ENCODE data around the gene JMJD4. TPM values are rescaled to one million over a fixed set of nuclear protein-coding genes. Genes with fewer than 3 reads are reported as not detected.
A peak's percentile ranks its signal among the peaks of the same experiment; 100 is the strongest.

The JMJD4 gene
- polyA plus RNA-seq, 10 donors, result 11.8 to 19.9 (median 16.4) TPM

DNA sequence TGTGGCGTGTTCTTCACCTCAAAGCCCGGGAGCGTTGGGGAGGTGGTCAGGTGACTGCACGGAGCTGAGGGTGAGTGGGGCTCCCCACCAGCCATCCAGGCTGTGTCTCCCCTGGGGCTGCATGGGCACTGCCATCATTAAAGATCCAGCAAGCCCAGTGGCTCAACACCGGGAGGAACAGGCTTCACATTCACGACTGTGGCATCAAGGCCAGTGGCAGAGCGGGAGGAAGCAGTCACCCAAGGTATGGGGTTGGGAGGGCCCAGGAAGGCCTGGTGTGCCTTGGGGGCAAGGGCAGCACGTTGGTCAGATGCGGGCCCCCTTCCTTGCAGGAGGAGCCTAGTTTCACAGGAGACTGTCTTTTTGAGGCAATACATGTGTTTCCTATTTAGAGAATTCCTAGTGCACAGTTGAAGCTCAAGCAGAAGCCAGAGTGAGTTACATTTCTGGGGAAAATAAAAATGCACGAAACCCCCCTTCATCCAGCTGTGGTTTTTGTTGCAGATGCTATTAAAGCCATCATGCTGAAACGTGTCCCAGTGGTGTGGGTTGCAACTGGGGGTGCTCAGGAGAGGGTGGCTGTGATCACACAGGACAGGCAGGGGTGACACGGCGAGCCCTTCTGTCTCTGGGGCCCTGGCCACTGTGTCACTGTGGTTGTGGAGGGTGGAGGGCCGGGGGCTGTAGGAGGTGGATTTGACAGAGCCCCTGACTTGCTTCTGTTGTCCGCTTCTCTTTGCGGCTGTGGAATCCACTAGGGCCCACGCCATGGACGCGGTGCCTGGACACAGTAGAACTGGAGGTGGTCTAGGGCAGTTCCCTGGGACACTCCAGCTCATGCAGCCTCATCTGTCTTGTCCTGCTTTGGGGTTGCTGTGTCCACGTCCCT, 34.2 kb upstream of the JMJD4 start:
- peak in 1 of 3 donors; percentile 35 for DNase-seq

DNA sequence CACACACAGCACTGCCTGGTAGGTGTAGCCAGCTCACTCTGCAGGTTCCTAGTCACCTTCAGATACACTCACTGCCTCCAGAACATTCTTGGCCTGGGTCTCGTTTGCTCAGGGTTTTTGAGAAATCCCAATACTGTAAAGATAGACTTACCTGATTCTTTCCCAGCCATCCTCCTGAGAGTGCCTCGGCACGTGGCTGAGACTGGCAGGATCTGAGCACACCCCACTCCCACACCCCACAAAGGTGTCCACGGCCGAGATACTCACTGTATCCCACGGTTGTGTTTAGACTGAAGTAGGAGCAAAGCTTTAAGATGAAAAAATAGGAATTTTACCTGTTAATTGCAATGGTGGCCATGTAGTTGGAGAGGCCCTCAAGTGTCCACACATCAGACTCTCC, 33.5 kb upstream of the JMJD4 start:
- no peak for DNase-seq

DNA sequence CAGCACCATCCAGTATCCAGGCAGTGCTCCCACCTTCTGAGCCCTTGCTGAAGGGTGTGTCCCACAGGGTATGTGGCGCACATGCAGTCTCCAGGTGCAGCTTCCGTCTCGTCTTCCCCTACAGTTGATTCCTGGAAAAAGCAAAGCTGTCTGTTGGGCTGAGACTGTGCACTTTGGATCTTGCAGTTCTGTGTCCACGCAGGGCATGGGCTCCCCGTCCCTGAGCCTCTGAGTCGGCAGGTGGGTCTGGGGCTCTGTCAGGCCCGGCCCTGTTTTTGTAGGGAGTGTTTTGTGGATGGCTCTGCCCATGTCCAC, 33.0 kb upstream of the JMJD4 start:
- no peak for DNase-seq

DNA sequence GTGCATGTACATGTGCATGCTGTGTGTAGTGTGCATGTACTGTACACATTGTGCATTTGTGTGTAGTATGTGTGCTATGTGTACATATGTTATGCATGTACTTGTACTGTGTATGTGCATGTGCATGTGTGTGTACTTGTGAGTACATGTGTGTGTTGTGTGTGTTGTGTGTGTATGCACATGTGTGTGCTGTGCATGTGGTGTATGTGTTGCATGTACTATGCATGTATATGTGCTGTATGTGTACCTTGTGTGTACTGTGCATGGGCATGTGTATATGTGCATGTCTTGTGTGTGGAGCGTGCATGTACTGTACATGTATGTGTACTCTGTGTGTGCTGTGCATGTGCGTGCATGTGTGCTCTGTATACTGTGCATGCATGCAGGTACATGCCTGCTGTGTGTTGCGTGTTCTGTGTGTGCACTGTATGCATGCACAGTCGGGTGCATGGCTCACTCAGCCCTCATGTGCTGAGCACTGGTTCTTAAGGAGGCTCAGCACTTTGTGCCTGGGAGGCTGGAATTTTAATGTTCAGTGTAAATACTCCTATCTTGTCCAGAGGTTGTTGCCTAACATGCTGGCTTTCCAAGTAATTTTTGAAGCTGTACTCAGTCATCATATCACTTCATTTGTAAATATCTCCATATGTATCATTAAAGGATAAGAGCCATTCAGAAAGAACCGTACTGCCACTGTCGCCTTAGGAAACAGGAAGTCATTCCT, 32.5 kb upstream of the JMJD4 start:
- DNase-seq, result no peak

DNA sequence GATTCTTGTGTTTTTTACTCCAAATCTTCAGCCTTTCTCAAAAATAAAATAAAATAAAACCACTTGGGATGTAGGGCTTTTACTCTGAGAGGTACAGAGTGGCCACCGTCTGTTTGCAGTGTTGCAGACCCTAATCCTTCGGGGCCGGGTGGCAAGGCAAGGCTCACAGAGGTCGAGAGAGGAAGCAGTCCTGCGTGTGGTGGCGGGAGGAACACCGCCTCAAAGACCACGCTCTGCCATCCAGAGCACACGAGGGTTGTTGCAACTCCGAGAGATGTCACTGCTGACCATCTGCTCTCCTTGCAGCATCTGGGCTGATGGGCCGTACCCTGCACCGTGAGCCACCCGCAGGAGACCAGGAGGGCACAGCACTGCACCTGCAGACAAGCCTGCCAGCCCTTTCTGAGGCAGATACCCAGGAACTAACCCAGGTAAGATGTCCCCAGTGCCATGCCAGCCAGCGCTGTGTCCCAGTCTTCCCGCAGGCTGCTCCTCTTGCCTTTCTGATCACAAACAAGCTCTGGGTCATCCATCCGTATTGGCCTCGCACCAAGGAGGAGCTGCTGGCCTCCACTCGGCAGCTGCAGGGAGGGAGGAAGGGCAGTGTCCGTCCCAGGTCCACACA, 31.7 kb upstream of the JMJD4 start:
- DNase-seq, result peak in 1 of 3 donors; percentile 42

DNA sequence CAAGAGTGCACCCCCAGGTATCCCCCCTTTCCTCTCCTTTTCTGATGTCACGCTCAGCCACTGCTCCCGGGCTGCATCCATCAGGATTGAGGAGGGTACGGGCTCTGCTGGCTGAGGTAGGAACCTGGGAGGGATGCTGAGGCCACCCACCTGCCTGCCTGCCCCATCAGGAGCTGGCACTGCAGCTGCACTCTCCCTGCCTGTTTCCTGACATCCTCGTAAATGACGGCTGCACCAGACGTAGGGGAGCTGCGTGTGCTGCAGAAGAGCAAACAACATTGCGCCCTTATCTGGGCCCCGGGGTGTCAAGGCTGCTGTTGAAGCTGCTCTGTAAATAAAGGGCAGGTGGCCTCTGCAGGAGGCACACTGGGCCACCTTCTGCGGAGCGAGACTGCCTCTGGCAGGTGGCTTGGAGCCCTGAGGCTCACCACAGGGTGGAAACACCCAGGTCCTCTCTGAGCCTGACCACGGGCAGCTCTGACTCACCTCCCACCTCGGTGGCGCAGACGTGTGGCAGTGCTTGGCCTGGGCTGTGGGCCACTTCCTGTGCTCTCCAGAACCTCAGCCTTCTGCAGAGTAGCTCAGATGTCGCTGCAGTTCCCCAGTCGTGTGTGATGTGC, 31.0 kb upstream of the JMJD4 start:
- DNase-seq, result no peak

DNA sequence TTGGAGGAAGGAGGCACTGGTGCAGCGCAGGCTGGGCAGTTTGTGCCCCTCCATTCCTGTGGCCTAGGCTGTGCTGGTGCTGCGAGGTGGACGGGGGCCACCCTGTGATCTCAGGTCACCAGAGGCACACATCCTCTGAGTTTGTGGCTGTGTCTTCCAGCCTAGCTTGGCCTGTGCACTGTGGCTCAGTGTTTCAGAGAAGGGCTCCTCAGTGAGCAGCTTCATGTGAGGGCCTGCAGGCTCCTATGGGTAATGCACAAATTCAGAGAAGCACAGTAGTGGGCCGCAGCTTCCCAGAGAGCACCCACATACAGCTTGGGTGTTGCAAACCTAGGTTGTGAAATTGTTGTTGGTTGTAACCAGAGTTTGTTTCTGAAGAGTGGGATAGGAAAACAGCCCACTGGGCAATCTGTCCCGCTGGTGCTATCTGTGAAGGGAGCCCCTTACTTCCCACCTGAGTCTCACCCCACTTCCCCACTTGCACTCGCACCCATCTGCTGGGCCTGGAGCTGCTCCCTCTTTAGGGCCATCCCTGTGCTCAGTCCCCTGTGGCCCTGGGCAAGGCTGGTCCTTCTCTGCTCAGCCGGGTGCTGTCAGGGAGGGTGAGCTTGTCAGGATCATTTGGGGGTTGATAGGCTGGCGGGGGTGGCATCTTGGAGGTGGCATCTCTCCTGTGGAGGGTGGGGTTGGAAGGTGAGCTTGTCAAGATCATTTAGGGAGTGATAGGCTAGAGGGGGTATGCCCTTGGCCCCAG, 30.3 kb upstream of the JMJD4 start:
- DNase-seq, result no peak

DNA sequence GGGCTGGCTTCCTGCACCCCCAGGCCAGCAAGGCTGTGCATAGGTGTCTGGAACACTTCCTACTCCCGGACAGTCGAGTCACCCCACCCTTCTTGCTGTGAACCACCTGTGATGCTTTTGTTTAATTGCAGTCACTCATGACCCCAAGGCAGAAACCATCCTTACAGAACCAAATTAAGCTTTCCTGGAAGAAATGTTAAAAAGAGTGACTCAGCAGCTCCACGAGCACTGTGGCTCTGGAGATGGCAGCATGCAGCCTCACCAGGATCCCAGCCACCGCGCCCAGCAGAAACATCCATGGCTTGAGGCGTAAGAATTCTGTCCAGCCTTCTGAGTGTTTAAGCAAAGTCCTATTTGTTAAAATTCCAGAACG, 28.9 kb upstream of the JMJD4 start:
- DNase-seq, result no peak

DNA sequence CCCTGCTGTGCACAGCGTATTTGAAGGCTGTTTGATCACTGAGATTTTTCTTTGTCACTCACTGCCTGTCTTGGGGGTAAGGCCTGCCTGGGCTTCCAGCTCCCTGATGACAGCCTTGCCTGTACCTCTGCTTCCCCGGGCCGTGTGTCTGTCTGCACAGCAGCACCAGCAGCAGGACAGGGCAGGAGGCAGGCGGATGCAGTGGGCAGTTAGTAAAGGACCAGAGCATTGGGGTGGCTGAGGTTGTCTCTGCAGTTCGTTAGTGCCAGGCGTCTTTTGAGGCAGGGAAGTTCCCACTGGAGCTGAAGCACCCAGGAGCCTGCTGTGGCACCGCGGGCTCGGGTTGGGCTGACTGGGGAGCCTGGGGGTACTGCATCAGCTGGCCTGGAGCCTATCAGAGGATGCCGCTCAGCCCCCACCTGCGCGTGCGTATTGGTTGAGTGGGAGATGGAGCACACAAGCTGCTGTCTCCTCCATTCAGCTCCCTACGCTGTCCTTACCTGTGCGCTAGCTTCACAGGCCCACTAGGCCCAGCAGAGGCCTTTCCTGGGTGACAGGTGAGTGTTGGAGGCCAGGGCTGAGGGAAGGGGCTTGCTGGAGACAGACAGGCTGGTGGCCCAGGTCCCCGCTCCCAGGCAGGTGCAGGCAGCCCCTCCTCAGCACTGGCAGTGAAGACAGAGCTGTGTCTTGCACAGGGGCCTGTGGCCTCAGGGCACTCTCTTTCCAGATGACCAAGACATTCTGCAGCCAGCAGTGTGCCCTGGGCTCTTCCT, 28.3 kb upstream of the JMJD4 start:
- DNase-seq, result no peak

DNA sequence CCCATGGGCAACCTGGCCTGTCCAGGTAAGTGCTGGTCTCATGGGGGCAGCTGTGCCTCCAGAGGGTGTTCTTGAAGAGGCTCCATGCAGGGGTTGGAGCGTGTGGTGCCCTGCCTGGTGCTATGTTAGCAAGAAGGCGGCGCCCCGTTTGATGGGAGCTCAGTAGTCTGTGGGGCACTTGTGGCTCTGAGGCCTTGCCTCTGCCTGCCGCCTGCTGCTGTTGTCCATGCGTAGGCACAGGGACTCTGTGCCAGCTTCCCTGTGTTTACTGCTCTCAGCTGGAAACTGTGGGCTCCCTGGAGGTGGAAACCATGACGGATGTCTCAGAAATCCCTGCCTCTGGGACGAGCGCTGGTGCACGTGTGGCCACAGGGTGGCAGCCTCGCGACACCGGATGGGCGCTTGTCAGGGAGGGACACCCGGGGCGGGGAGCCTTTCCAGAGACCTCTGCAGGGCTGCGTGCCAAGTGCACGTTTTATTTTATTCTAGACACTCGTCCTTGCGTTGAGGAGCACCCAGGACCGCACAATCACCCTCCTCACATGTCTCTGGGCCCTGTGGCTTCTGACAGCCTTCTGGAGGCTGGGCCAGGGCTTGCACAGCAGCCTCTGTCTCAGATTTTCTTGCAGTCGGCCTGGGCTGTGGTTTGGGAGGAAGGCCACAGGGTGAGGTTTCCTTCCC, 27.3 kb upstream of the JMJD4 start:
- DNase-seq, result peak; percentile 80 to 91 (median 86)

DNA sequence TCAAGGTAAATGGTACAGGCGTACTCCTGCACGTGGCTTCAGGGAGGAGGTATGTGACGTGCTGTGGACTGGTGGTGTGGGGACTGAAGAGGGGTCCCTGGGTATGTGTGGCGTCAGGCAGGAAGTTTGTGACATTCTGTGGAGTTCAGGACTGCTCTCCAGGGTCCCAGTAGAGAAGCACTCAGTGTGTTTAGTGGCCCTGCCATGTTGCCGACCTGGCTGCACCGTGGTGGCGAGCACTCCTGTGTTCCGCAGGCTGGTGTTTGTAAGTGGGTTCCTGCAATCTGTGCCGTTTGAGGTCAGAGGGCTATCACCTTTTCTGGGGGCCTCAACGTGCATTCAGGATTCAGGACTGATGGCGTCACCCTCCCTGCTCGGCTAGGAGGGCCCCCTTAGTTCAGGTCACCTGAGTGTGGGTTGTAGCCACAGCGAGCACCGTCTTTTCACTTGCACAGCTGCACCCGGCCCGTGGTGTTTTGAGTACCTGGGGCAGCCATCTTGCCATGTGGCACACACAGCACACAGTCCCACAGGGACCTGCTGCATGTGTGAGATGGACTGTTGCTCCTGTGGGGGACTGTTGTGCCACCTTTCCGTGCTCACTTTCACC, 26.6 kb upstream of the JMJD4 start:
- no peak for DNase-seq

DNA sequence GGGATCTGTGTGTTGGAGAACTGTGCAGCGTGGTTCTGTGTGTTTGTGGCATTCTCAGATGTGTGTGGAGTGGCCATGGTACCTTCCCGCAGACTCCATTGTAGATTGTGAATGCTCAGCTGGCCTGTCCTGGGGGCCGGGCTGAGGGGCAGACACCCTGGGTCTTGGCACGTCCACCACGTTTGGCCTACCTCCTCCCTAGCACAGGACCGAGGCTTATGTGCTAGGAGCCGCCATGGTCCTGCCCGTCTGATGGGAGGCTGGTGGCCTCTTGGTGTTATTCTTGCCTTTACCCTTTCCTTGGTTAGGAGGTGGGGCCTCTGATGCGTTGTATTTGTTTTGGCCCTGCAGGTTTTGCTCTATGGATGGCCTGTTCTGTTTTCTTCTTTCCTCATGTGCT, 25.3 kb upstream of the JMJD4 start:
- DNase-seq, result no peak

DNA sequence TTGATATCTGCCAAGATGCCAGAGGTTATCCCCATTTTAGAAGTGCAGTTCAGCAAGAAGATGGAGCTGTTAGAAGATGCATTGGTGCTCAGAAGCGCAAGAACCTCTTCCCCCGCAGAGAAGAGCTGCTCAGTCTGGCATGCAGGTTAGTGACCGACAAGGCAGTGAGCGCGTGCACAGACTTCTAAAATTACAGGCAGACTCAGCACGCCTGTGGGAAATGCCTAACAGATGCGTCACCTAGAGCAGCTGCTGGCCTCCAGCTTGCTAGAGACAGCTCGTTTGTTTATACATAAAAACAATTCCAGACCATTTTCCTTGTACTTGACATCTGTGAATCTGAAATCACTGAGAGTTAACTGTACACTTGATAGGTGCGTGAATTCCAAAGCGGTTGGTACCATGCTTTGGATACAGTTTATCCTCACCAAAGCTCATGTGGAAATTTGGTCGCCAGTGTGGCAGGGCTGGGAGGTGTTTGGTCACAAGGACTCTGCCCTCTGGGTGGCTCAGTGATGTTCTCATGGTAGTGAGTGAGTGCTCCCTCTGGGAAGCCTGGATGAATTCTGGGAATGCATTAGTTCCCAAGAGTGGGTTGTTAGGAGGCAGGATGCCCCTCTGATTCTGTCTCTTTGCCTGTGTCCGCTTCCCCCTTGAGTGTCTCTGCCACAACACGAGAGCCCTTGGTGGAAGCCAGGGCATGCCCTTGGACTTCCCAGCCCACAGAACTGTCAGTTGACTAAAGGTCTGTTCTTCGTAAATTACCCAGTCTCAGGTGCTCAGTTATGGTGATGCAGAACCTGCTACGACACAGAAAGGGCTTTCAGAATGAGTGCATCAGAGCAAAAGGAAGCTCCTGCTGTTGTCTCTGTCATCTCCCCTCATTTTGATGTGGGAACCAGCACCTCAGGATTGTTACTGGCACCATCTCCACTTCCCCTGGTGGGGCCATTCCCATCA, 24.5 kb upstream of the JMJD4 start:
- DNase-seq, result peak; percentile 80 to 96 (median 85)

DNA sequence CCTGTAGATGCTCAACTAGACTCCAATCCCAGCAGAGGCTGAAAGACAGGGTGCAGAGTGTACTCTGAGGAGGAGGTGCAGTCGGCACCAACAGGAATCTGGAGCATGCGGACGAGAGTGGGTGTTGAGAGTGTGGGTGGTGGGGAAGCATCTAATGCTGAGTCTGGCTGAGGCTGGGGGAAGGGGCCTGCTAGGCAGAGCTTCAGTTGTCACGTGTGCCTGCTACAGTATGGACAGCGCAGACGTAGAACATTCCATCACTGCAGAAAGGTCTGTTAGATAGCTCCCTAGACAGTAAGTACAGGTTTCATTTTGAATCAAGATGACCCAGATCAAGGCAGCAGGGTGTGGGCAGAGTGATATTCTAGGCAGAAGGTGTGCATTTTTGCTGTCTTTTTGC, 23.3 kb upstream of the JMJD4 start:
- no peak for DNase-seq

DNA sequence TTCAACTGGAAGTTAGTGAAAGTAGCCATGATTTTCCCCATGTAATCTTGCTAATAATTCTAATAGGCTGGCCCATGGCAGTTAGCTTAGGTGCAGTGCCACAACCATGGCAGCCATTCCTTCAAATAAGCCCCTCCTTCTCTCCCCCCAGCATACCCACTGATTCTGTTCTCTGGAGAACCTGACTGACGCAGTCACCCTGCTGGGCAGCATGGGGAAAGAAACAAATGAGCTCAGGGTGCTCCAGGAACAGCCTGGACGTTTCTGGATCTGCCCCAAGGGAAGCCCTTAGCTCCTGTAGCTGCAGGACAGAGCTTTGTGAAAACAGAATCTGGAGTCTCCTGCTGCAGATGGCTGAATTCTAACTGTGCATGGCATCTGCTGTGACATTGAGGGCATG, 22.7 kb upstream of the JMJD4 start:
- DNase-seq, result no peak

DNA sequence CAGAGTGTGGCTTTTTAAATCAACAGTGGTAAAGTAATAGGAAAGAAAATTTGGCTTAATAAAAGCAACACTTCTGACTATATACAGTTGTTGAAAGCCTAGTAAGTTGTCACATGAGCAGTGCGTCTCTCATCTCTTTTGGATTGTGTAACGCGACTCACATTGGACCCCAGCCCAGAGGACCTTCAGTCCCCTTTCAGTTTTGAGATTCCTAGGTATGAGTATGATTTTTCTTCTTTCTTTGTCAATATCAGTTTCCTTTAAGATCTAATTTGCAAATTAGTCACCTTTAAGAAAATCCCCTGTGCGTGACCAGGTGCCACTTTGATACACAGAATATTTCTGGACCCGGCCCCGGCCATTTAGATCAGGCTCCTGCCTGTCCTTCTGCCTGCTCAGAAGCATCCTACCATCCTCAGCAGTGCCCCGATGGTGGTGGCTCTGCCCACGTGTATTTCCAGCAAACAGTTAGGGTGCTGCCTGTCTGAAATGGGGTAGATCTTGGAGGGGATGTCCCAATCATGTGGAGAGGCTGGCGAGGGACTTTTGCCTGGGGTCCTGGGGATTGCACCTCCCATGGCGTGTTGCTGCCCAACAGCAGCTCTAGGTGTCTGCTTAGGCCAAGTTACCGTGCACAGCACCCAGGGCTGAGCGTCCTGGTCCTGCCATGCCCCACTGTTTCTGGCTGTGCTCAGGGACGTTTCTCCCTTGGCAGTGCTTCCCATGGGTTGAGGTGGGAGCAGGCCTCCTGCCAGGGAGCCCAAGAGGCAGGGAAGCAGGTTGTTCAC, 21.3 kb upstream of the JMJD4 start:
- no peak for DNase-seq

DNA sequence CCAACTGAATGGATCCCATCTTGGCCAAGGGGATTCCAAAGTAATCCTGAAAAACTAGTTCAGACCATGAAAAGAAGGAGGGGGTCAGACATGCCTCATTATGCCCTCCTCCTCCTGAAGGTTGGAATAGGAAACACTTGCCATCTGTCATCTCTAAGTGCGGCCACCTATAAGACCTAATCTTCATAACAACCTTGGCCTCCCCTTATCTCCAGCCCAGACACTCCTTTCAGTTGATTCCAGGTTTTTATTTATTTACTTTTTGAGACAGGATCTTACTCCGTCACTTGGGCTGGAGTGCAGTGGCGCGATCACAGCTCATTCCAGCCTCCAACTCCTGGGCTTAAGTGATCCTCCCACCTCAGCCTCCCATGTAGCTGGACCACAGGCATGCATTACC, 19.9 kb upstream of the JMJD4 start:
- no peak for DNase-seq

Measured in muscle of back (tissue), 11 donors.